Astrocyte of the spinal cord (primary cell): Measurements from ENCODE around the gene TSHR.
A peak's percentile ranks its signal among the peaks of the same experiment; 100 is the strongest.

Experiments used
- DNase-seq: peaks from one replicate; pipeline ENCODE4 v3.0.0; 2011; ENCODE audit warnings: low read depth, low spot score
- H3K4me3 ChIP-seq: 2 replicates; pipeline ENCODE4 v1.5.1; 2011; ENCODE audit warnings: low read depth, mild to moderate bottlenecking, low read length, moderate library complexity
- CTCF ChIP-seq: IDR thresholded peaks from 2 replicates; pipeline ENCODE4 v1.5.1; 2012; ENCODE audit warnings: low read depth, mild to moderate bottlenecking, low read length, inconsistent platforms
- in situ Hi-C: cut with HindIII; loops from 2 replicates; pipeline ENCODE4 v1.10.0; 2017; ENCODE audit warnings: low sequenced_read_pairs

Gene TSHR

DNA sequence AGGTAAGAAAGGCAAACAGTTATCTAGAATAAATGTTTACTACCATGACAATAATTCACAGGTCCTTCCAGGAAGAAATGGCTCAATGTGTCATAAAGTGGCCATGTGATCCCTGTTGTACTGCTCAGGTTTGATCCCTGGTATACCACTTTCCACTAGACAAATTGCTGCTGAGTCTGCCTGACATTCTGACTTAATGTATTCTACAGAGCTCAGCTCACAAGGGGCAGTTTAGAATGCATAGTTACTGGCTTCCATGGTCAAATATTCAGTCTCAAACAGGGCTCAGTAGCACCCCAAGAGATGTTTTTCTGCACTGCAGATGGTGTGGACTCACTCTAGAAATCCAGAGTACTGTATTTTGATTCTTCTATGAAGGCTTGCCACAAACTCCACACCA lies 21.8 kb downstream of the TSHR start:
- H3K4me3 ChIP-seq, result no peak overlapping the region
- TF ChIP-seq CTCF, result peak; percentile 5
- in situ Hi-C loops, result no loop called here
- no peak for DNase-seq

DNA sequence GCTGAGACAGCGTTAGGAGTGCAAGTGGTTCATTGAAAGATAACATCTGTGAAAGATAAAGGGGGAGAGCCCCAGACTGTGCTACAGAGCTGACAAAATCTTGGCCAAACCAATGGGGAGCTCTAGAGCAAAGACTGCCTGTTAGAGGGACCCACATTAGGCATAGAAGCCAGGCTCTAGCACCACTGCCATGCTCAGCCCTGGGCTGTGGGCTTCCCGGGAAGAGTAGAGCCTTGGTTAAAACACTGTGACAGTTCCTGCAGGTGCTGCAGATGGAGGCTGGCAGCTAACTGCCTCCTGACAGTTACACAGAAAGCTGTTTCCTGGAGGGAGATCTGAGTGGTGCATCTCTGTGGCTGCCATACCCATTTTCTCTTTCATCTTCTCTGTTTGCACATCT lies 23.0 kb downstream of the TSHR start:
- no peak overlapping the region for H3K4me3 ChIP-seq
- TF ChIP-seq CTCF, result no peak
- in situ Hi-C loops, result no loop called here
- DNase-seq, result no peak

DNA sequence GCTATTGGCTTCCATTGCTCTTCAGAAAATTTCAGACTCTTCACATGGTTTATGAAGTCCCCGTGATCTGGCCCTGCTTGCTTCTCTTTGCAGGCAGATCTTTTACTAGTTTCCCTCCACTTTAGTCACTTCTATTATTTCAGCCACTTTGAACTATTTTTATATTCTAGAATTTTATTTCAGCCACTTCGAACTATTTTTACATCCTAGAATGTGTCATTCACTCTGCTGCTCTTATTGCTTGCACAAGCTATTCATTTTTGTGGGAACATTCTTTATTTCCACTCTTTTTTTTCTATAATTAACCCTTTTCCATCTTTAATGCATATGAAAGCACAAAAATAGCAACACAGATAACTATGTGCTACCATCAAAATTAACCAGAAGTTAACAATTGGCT lies 24.5 kb downstream of the TSHR start:
- no peak for TF ChIP-seq CTCF
- no peak for DNase-seq
- H3K4me3 ChIP-seq, result no peak overlapping the region
- in situ Hi-C loops, result no loop called here

DNA sequence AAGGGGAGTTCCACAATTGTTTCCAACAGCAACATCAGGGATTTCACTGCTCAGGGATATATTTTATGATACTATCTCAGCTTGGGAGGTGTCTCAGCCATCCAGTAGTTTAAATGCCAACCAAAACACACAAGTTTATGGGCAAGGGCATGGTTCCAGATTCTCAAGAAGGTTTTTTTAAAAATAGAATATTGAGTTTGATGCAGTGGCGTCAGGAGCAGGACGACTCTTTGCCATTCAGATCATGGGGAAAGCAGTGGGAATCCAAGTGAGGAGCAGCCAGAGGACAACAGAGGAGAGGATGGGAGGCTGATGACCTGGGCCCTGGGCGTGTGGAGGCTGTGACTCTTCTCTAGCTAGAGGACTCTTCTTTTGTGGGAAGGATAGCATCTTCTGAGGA lies 25.7 kb downstream of the TSHR start:
- in situ Hi-C loops, result no loop called here
- DNase-seq, result no peak
- no peak overlapping the region for H3K4me3 ChIP-seq
- no peak for TF ChIP-seq CTCF

- in situ Hi-C loops, result no loop called here
- H3K4me3 ChIP-seq, result no peak overlapping the region
- no peak for TF ChIP-seq CTCF
- no peak for DNase-seq
Observed at GRCh38 chr14:80981673-80982072, 26.3 kb downstream of the TSHR start.

DNA sequence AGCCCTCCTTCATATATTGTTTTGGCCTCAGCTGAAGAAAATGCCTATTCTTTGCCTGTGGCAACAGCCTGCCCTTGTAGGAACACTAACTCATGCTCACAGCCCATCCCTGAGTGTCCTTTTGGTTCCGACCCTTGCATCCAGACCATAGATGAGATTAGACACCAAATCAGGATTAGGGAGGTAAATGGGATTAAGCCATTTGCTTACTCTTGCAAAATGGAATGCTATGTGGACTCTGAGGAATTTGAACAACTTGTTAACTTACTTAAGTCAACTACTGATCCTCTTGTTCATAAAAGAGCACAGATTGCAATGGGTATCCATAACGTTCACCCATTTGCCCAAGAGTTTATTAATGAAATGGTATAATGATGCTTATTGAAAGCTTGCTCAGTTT lies 27.3 kb downstream of the TSHR start:
- in situ Hi-C loops, result no loop called here
- no peak overlapping the region for H3K4me3 ChIP-seq
- no peak for TF ChIP-seq CTCF
- no peak for DNase-seq
